Measurements from ENCODE around the gene EPOP. TPM values are rescaled to one million over a fixed set of nuclear protein-coding genes. Genes with fewer than 3 reads are reported as not detected.
A peak's percentile ranks its signal among the peaks of the same experiment; 100 is the strongest.

Gene EPOP
- total and polyA plus RNA-seq, 2 of the 8 experiments (the other 6 are each of a cell fraction or from before 2014, with no cell fraction given): 1.5 to 3.3 TPM

DNA sequence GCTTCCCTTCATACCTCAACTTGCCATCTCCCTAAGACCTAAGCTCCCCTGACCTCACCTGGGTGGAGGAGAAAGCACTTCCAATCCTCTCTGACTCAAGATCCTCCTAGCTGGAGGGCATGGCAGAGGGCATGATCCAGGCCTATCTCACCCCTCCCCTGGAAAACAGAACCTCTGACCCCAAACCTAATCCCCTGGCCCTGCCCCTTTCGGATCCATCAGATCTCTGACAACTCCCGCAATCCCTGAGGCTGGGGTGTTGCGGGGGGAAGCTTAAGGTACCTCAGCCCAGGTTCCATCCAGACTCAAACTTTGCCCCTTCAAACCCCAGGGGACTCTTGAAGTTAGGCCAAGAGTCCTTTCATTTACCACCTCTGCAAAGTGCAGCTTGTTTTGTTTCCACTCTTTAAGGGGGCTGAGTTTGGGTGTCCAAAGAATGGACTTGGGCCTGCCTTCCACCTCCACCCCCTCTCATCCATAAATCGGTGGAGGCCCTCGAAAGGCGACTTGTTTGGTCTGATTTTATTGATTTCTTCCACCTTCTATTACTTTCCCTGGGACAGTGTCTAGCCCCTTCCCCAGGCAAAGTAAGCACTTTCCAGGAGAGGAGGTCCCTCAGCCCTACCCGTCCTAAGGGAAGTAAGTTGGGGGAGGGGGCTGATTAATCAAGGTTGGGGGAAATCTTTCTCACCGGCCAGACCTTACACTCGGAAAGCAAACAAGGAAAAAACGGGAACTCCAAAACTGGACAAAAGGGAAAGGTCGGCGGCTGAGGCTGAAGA, 2.6 kb downstream of the EPOP start:
- peak overlapping the region; percentile 75; the same call in 1 of the 2 replicates for H3K18ac ChIP-seq (ENCODE audit: extremely low read depth, low read length)
- peaks cover 0 to 10% of the 10 kb centered on the region in 2 experiments for H4K20me1 ChIP-seq (replicated peaks in 1 of 2; ENCODE audit: control insufficient read depth in 1 of 2, insufficient read depth in 2 of 2, low read length in 2 of 2)
- WGBS, 2 experiments (ENCODE audit: extremely low coverage in 1 of 2, insufficient coverage in 1 of 2, insufficient read length in 1 of 2, insufficient replicate concordance in 2 of 2, low coverage in 1 of 2, low lambda C conversion rate in 2 of 2, missing lambda C conversion rate in 1 of 2): 6% methylated on average over 12 of the region's 12 CpGs; no CpG with 5 or more reads in 1 of the 2 experiments
- H3K23ac ChIP-seq (ENCODE audit: insufficient read length): no peak overlapping the region
- H3K4me3 ChIP-seq (ENCODE audit: extremely low read depth in 1 of 4, insufficient read depth in 2 of 4, low read depth in 3 of 4, low read length in 4 of 4): peak overlapping the region; percentile 45 to 71 (median 54)
- H2BK15ac ChIP-seq (ENCODE audit: low read length): peak overlapping the region; percentile 95; the same call in 1 of the 2 replicates
- H3K79me2 ChIP-seq (ENCODE audit: control insufficient read depth in 1 of 2, insufficient read depth in 2 of 2, low read length in 2 of 2): no peaks in the 10 kb centered on the region
- H4K91ac ChIP-seq (replicated peaks; ENCODE audit: insufficient read length, low read length): no peak overlapping the region
- peaks cover 11% of the 10 kb centered on the region for H3K23me2 ChIP-seq (ENCODE audit: low read depth, low read length)
- H3K9ac ChIP-seq (replicated peaks in 1 of 4; ENCODE audit: extremely low read depth in 1 of 4, low read depth in 3 of 4, low read length in 3 of 4): no peak overlapping the region; a peak in 1 of 7 replicates
- no peak overlapping the region for H4K8ac ChIP-seq (ENCODE audit: extremely low read depth, insufficient read depth, low read length)
- no peak overlapping the region for H2BK120ac ChIP-seq (replicated peaks; ENCODE audit: low read depth, low read length)
- H3K27ac ChIP-seq (ENCODE audit: low read depth, low read length): no peak overlapping the region
- FAIRE-seq (no peak), DNase-seq (ENCODE audit: low read depth in 1 of 2, low spot score in 2 of 2) (peak in 1 of 2 experiments; percentile 70)
- ChIA-PET POLR2A (ENCODE audit: partially characterized antibody) (interaction anchor here (0.7 to 3.0 kb wide), 11 partner anchors 19 to 221 kb away, joined by 3 to 17 read pairs (median 3); no protein-coding TSS in a partner anchor), CTCF (ENCODE audit: partially characterized antibody) (interaction anchor here (0.7 to 29.5 kb wide), 9 partner anchors 9 to 124 kb away, joined by 3 to 795 read pairs (median 7); partner anchors contain the start of gene SRCIN1)
- no peak overlapping the region for H2AFZ ChIP-seq (ENCODE audit: low read length)
- H2BK20ac ChIP-seq (ENCODE audit: low read length): peak overlapping the region; percentile 97
- peak overlapping the region; percentile 86 to 94 for H3K4me2 ChIP-seq (ENCODE audit: insufficient read depth in 1 of 2, low read depth in 2 of 2, low read length in 2 of 2)
- no peak overlapping the region for H3K56ac ChIP-seq (replicated peaks; ENCODE audit: insufficient read length, low read depth, low read length)
- H4K5ac ChIP-seq (ENCODE audit: insufficient read length, low read depth, low read length): no peak overlapping the region
- H2BK5ac ChIP-seq (ENCODE audit: low read depth, low read length): no peak overlapping the region
- no peaks in the 10 kb centered on the region for H3K79me1 ChIP-seq (ENCODE audit: low read depth, low read length)
- H3K4me1 ChIP-seq (replicated peaks in 1 of 4; ENCODE audit: control insufficient read depth in 3 of 4, insufficient read depth in 4 of 4, low read length in 3 of 4): peaks cover 4 to 43% (median 20%) of the 10 kb centered on the region in 4 experiments
- no peak overlapping the region for H3K4ac ChIP-seq (replicated peaks; ENCODE audit: insufficient read length, low read depth, low read length)
- H3K36me3 ChIP-seq (ENCODE audit: control insufficient read depth in 2 of 4, insufficient read depth in 4 of 4, low read length in 3 of 4): no peaks in the 10 kb centered on the region; a peak in 1 of 8 replicates
- H3K14ac ChIP-seq (ENCODE audit: insufficient read length): no peak overlapping the region
- no peaks in the 10 kb centered on the region for H3K9me3 ChIP-seq (ENCODE audit: insufficient read depth in 2 of 2, low read depth in 1 of 2, low read length in 1 of 2)
- peak overlapping the region; percentile 33; the same call in 1 of the 2 replicates for H2AK5ac ChIP-seq (ENCODE audit: low read depth, low read length)
- peak overlapping the region; percentile 22; the same call in 1 of the 2 replicates for H2BK12ac ChIP-seq (ENCODE audit: low read depth, low read length)
- H3K27me3 ChIP-seq (replicated peaks in 1 of 4; ENCODE audit: control insufficient read depth in 3 of 4, extremely low read depth in 1 of 4, insufficient read depth in 3 of 4, low read length in 3 of 4): peaks cover 53 to 97% (median 91%) of the 10 kb centered on the region in 4 experiments
- TF ChIP-seq GTF2F1 (IDR thresholded peaks at IDR 0.05; ENCODE audit: borderline replicate concordance, low read depth, low read length) (no peak), TAF7 (optimal IDR thresholded peaks at IDR 0.05; ENCODE audit: borderline replicate concordance, low read depth, low read length) (no peak), YY1 (IDR thresholded peaks at IDR 0.05; ENCODE audit: low read depth, low read length) (0 out of 2 replicates have a peak, but pooled peaks have one; percentile 19), KDM4A (IDR thresholded peaks at IDR 0.05; ENCODE audit: low read depth, low read length, severe bottlenecking) (no peak), SAP30 (IDR thresholded peaks at IDR 0.05; ENCODE audit: insufficient read depth, insufficient replicate concordance, low read length) (no peak), CHD2 (IDR thresholded peaks at IDR 0.05; ENCODE audit: low read length) (no peak), HDAC2 (IDR thresholded peaks at IDR 0.05; ENCODE audit: borderline replicate concordance in 1 of 2, low read depth in 2 of 2, low read length in 2 of 2) (no peak), HDAC6 (IDR thresholded peaks at IDR 0.05; ENCODE audit: low read depth, low read length) (no peak)
- TF ChIP-seq, protein P1, sequence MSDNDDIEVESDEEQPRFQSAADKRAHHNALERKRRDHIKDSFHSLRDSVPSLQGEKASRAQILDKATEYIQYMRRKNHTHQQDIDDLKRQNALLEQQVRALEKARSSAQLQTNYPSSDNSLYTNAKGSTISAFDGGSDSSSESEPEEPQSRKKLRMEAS (IDR thresholded peaks at IDR 0.05): no peak
- TF ChIP-seq, protein P2, sequence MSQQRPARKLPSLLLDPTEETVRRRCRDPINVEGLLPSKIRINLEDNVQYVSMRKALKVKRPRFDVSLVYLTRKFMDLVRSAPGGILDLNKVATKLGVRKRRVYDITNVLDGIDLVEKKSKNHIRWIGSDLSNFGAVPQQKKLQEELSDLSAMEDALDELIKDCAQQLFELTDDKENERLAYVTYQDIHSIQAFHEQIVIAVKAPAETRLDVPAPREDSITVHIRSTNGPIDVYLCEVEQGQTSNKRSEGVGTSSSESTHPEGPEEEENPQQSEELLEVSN (IDR thresholded peaks at IDR 0.05): no peak
